HepG2 (cell line): Measurements from ENCODE around the gene WDHD1. TPM values are rescaled to one million over a fixed set of nuclear protein-coding genes. Genes with fewer than 3 reads are reported as not detected.
A peak's percentile ranks its signal among the peaks of the same experiment; 100 is the strongest.

ENCODE experiments used
- ATAC-seq: fragments of 200-7000 bp; cut with Tn5 transposase; 3 replicates; pipeline ENCODE4 v1.9.1; 2020; ENCODE audit warnings: mild to moderate bottlenecking, moderate library complexity
- BruUV-seq: library from RNA; stranded (reverse); fragments of 400-500 nt; replicated peaks from 2 replicates; lab custom pipeline; 2021; lab: Mats Ljungman, UMichigan
- CTCF ChIA-PET: fragments of 300-600 bp; formaldehyde crosslinking; extraction: SDS; loops from one replicate; lab custom pipeline; 2021; ENCODE audit warnings: low total read pairs, inconsistent platforms, low intra/inter-chr PET ratio; lab: Yijun Ruan, JAX
- POLR2A ChIA-PET: fragments of 350-600 bp; sonication (Branson Sonifier 250); formaldehyde crosslinking; loops from one replicate; lab custom pipeline; 2020; ENCODE audit warnings: antibody characterized with exemption, inconsistent platforms; lab: Yijun Ruan, JAX
- DNase-seq: peaks from one replicate; pipeline ENCODE4 v3.0.0-alpha.2; 2015; ENCODE audit warnings: low spot score
- FAIRE-seq: peaks from 3 replicates; lab custom pipeline; 2011; peaks lifted over from hg19 to GRCh38; lab: Jason Lieb, UNC
- H2AFZ ChIP-seq: one replicate; pipeline ENCODE4 v1.6.1; 2011; ENCODE audit warnings: low read length, inconsistent platforms
- H3K27ac ChIP-seq: fragments of 300-600 bp; 3 replicates; pipeline ENCODE4 v1.8.0; 2011; ENCODE audit warnings: mixed run types, mild to moderate bottlenecking, mixed read lengths, low read length, inconsistent platforms; ENCODE audit not compliant: insufficient read depth; ENCODE audit errors: extremely low read length
- H3K27me3 ChIP-seq, 2 experiments: fragments of 200-600 bp in 1 of 2; 2 replicates in 1 of 2; 3 replicates in 1 of 2; pipeline versions ENCODE4 v1.6.0 to v1.8.0; 2011; ENCODE audit warnings: low read length in 2 of 2, mild to moderate bottlenecking in 2 of 2, moderate library complexity in 2 of 2, inconsistent platforms in 1 of 2; ENCODE audit not compliant: insufficient read depth in 2 of 2, control insufficient read depth in 1 of 2
- H3K36me3 ChIP-seq, 2 experiments: fragments of 200-600 bp in 1 of 2; replicated peaks in 1 of 2; 2 replicates in 1 of 2; 3 replicates in 1 of 2; pipeline versions ENCODE4 v1.5.1 to v1.8.0; 2011; ENCODE audit warnings: low read length in 2 of 2, inconsistent platforms in 1 of 2; ENCODE audit not compliant: insufficient read depth in 2 of 2, control insufficient read depth in 1 of 2
- H3K4me1 ChIP-seq: 2 replicates; pipeline ENCODE4 v1.5.1; 2012; ENCODE audit warnings: low read length, inconsistent platforms; ENCODE audit not compliant: insufficient read depth
- H3K4me2 ChIP-seq: 2 replicates; pipeline ENCODE4 v1.6.0; 2011; ENCODE audit warnings: low read depth, low read length, inconsistent platforms
- H3K4me3 ChIP-seq, 3 experiments: fragments of 200-600 bp in 1 of 3; sonication (generic), shearing (Covaris generic) in 1 of 3; replicated peaks in 1 of 3; 2 replicates each; pipeline ENCODE4 v1.5.1; 2011 to 2016; ENCODE audit warnings: low read length in 3 of 3, inconsistent platforms in 2 of 3, low read depth in 2 of 3, mild to moderate bottlenecking in 2 of 3, control low read depth in 1 of 3, mixed read lengths in 1 of 3; ENCODE audit not compliant: insufficient read depth in 1 of 3
- H3K79me2 ChIP-seq: one replicate; pipeline ENCODE4 v1.6.1; 2011; ENCODE audit warnings: low read length, inconsistent platforms; ENCODE audit not compliant: insufficient read depth
- H3K9ac ChIP-seq: 2 replicates; pipeline ENCODE4 v1.6.0; 2011; ENCODE audit warnings: mild to moderate bottlenecking, low read depth, low read length, inconsistent platforms; ENCODE audit not compliant: insufficient read depth
- H3K9me3 ChIP-seq: 2 replicates; pipeline ENCODE4 v1.5.1; 2012; ENCODE audit warnings: mild to moderate bottlenecking, low read length
- H4K20me1 ChIP-seq: 2 replicates; pipeline ENCODE4 v1.6.0; 2011; ENCODE audit warnings: inconsistent platforms, mild to moderate bottlenecking, low read length, moderate library complexity; ENCODE audit not compliant: insufficient read depth
- BHLHE40 ChIP-seq: IDR thresholded peaks from 2 replicates; pipeline ENCODE4 v1.6.1; 2011; ENCODE audit warnings: low read length, improper control_type of control experiment
- DPF2 ChIP-seq: sonication (generic); formaldehyde crosslinking; IDR thresholded peaks from 2 replicates; pipeline ENCODE4 v1.4.0; 2020; ENCODE audit warnings: mild to moderate bottlenecking, low read depth, missing genetic modification reagents, borderline replicate concordance
- MAFF ChIP-seq: IDR thresholded peaks from 2 replicates; pipeline ENCODE4 v1.6.1; 2011; ENCODE audit warnings: low read depth, low read length, improper control_type of control experiment
- MAFK ChIP-seq, 2 experiments: IDR thresholded peaks in 1 of 2; conservative IDR thresholded peaks in 1 of 2; 2 replicates each; pipeline ENCODE4 v1.6.1; 2011; ENCODE audit warnings: improper control_type of control experiment in 2 of 2, low read length in 2 of 2
- NFKBIZ ChIP-seq: IDR thresholded peaks from 2 replicates; pipeline ENCODE4 v1.6.1; 2018; ENCODE audit warnings: missing genetic modification reagents, missing compliant biosample characterization
- SIX4 ChIP-seq: sonication (generic); formaldehyde crosslinking; IDR thresholded peaks from 2 replicates; pipeline ENCODE4 v1.4.0; 2020; ENCODE audit warnings: missing genetic modification reagents
- SMC3 ChIP-seq: IDR thresholded peaks from 2 replicates; pipeline ENCODE4 v1.6.1; 2011; ENCODE audit warnings: low read length, improper control_type of control experiment
- ZBTB43 ChIP-seq: sonication (generic); formaldehyde crosslinking; conservative IDR thresholded peaks from 2 replicates; pipeline ENCODE4 v1.4.0; 2020; ENCODE audit warnings: missing genetic modification reagents
- ZFP91 ChIP-seq: sonication (generic); formaldehyde crosslinking; IDR thresholded peaks from 2 replicates; pipeline ENCODE4 v1.9.0; 2022; ENCODE audit warnings: missing genetic modification reagents, mild to moderate bottlenecking, borderline replicate concordance
- ZKSCAN1 ChIP-seq: fragments of 150-350 bp; IDR thresholded peaks from 2 replicates; pipeline ENCODE4 v1.6.1; 2014; ENCODE audit warnings: low read length
- ZNF777 ChIP-seq: sonication (generic); formaldehyde crosslinking; IDR thresholded peaks from 2 replicates; pipeline ENCODE4 v1.4.0; 2020; ENCODE audit warnings: missing genetic modification reagents
- WGBS: methylation state at CpG from one replicate; pipeline ENCODE4 v1.1.6; 2017; ENCODE audit warnings: low lambda C conversion rate; 5-methylcytosine and 5-hydroxymethylcytosine counted together
- in situ Hi-C: cut with HindIII; loops from 2 replicates; pipeline ENCODE4 v1.10.0; 2017; ENCODE audit warnings: low pct_unique_long_range_greater_than_20kb; ENCODE audit not compliant: extremely low pct_ligation_motif_present
- intact Hi-C: fragments of 100-400 bp; cut with micrococcal nuclease; formaldehyde crosslinking; loops from one replicate; pipeline ENCODE4 v1.10.0; 2022; ENCODE audit not compliant: unreplicated experiment
- polyA plus RNA-seq, 8 experiments: library from polyadenylated mRNA; depleted of rRNA in 3 of 8; stranded (reverse) in 7 of 8; unstranded in 1 of 8; fragments of >200 nt; fragmentation: Illumina TruSeq in 4 of 8; extraction: Trizol in 4 of 8; gene quantifications; 2 replicates each; pipeline versions ENCODE4 v1.2.1 to v1.2.3, GENCODE V29; 2011 to 2016; ENCODE audit warnings: low read depth in 4 of 8, missing spikeins in 1 of 8, mixed read lengths in 1 of 8; ENCODE audit not compliant: insufficient read depth in 1 of 8
- total RNA-seq, 5 experiments: library from RNA; depleted of rRNA; stranded (reverse); fragments of >200 nt; fragmentation: Illumina TruSeq; extraction: Trizol; gene quantifications; 2 replicates each; pipeline ENCODE4 v1.2.3, GENCODE V29; 2016; ENCODE audit warnings: low read depth in 1 of 5
- TF ChIP-seq, protein P1 (sequence below): sonication (generic); formaldehyde crosslinking; IDR thresholded peaks from 2 replicates; pipeline ENCODE4 v1.4.0; 2020; ENCODE audit warnings: missing genetic modification reagents, low read depth, mild to moderate bottlenecking, borderline replicate concordance
- TF ChIP-seq, protein P2 (sequence below): sonication (generic); formaldehyde crosslinking; IDR thresholded peaks from 2 replicates; pipeline ENCODE4 v1.4.0; 2020; ENCODE audit warnings: missing genetic modification reagents, borderline replicate concordance

Gene WDHD1
- total and polyA plus RNA-seq, 2 of the 13 experiments (the other 11 are each of a cell fraction or from before 2014, with no cell fraction given): 5.5 to 27.5 TPM

DNA sequence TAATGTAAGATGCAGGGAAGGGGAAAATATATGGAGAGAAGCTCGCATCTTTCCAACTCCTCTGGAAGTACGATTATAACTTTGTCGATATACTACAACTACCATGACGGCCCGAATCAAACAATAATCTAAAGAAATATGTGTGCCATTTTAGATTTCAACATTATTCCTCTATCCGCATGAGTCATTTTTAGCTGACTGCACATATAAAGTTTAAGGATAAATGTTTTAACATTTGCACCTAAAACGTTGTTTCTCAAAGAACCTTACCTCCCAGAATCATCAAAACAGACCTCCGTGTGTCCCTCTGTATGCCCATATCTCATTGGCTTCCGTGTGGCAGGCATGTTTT is 482 bp downstream of the WDHD1 start:
- Histone ChIP-seq H3K4me2 (peak overlapping the region; percentile 89), H3K79me2 (peaks cover 59% of the 10 kb centered on the region), H3K9ac (peak overlapping the region; percentile 85), H3K27me3 (no peaks in the 10 kb centered on the region; a peak in 1 of 5 replicates), H2AFZ (peak overlapping the region; percentile 67), H4K20me1 (no peaks in the 10 kb centered on the region), H3K4me3 (peak overlapping the region; percentile 66 to 96 (median 86)), H3K27ac (peak overlapping the region; percentile 73), H3K4me1 (peaks cover 51% of the 10 kb centered on the region), H3K36me3 (no peaks in the 10 kb centered on the region), H3K9me3 (no peaks in the 10 kb centered on the region)
- BruUV-seq: TSS peak; percentile 74
- POLR2A ChIA-PET: interaction anchor here (0.7 to 4.1 kb wide), 5 partner anchors 12 to 52 kb away, joined by 3 to 47 read pairs (median 4); partner anchors contain the start of gene MAPK1IP1L
- 3% methylated on average over 9 of the region's 9 CpGs for WGBS
- CTCF ChIA-PET: no interaction called here
- in situ Hi-C loops: no loop called here
- intact Hi-C loops: no loop called here
- FAIRE-seq (no peak), DNase-seq (no peak), ATAC-seq (no peak)
- TF ChIP-seq MAFF (peak; percentile 62), DPF2 (CRISPR knock-in tag) (no peak), MAFK (conservative IDR thresholded peaks at IDR 0.05 in 1 of 2, IDR thresholded peaks at IDR 0.05 in 1 of 2; ENCODE audit: low read length in 2 of 2) (peak; percentile 15 to 58; a peak in 3 of 4 replicates)

DNA sequence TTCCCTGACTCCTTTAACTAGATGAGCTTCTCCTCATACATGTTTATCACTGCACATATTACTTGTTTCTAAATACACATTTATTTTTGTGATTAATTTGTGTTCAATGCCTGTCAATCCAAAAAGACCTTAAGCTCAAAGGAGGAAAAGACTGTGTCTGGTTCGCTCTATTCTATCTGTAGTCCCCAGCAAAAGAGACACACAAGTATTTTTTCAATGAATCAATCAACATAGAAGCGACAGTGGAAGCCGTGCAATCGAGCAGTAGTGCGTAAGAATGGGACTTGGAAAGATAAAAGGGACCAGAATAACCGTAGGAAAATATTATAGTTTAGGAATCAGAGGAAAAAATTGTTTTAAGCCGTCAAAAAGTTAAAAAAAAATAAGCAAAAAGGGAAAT is 951 bp downstream of the WDHD1 start:
- Histone ChIP-seq H3K4me2 (peak overlapping the region; percentile 89), H3K9me3 (no peaks in the 10 kb centered on the region), H3K79me2 (peaks cover 55% of the 10 kb centered on the region), H3K4me3 (peak overlapping the region; percentile 66 to 96 (median 86)), H2AFZ (no peak overlapping the region), H3K27me3 (no peaks in the 10 kb centered on the region; a peak in 1 of 5 replicates), H3K36me3 (no peaks in the 10 kb centered on the region), H3K27ac (peak overlapping the region; percentile 73), H4K20me1 (no peaks in the 10 kb centered on the region), H3K4me1 (peaks cover 46% of the 10 kb centered on the region), H3K9ac (peak overlapping the region; percentile 85)
- no peak for ATAC-seq
- TF ChIP-seq SIX4 (CRISPR knock-in tag) (no peak), ZFP91 (CRISPR knock-in tag) (no peak), BHLHE40 (no peak), NFKBIZ (CRISPR knock-in tag) (no peak), ZKSCAN1 (no peak), ZBTB43 (no peak), ZNF777 (CRISPR knock-in tag) (no peak), SMC3 (no peak)
- TF ChIP-seq, protein P1, sequence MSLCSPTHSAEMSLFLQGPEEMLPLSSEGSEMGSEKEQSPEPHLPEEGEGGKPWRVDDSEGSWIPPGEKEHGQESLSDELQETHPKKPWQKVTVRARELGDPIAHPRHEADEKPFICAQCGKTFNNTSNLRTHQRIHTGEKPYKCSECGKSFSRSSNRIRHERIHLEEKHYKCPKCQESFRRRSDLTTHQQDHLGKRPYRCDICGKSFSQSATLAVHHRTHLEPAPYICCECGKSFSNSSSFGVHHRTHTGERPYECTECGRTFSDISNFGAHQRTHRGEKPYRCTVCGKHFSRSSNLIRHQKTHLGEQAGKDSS: no peak
- TF ChIP-seq, protein P2, sequence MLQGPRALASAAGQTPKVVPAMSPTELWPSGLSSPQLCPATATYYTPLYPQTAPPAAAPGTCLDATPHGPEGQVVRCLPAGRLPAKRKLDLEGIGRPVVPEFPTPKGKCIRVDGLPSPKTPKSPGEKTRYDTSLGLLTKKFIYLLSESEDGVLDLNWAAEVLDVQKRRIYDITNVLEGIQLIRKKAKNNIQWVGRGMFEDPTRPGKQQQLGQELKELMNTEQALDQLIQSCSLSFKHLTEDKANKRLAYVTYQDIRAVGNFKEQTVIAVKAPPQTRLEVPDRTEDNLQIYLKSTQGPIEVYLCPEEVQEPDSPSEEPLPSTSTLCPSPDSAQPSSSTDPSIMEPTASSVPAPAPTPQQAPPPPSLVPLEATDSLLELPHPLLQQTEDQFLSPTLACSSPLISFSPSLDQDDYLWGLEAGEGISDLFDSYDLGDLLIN (CRISPR knock-in tag): no peak
- BruUV-seq: no TSS peak
- FAIRE-seq: no peak
- CTCF ChIA-PET: no interaction called here
- in situ Hi-C loops: no loop called here
- POLR2A ChIA-PET: interaction anchor here (4.1 kb wide), 1 partner anchor 25 kb away, joined by 47 read pairs; the partner anchor contains the start of gene MAPK1IP1L
- 32% methylated on average over 7 of the region's 7 CpGs for WGBS
- DNase-seq: no peak
- intact Hi-C loops: no loop called here
